GDM1 (cell line): Measurements from ENCODE around the gene IRS2.

Experiments
- DNase-seq: peaks from one replicate; lab custom pipeline; 2025; lab: John Stamatoyannopoulos, UW

The IRS2 gene

DNA sequence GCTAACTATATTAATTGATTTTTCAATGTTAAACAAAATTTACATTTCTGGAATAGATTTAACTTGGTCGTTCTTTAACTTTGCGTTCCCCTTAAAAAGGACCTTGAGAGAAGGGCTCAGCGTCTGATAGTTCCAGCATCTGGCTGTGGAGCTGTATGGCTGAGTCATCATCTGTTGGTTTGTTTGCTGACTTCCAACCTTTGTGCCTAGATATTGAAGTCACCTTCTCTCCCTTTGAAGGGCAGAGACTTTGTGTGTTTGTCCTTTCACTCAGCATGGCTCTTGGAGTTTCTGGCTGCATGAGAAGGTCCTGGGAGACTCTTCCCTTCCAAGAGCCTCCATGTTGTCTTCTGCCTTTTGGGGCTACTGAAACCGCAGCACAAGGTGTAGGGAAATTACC, 16.6 kb upstream of the IRS2 start:
- DNase-seq, result no peak

DNA sequence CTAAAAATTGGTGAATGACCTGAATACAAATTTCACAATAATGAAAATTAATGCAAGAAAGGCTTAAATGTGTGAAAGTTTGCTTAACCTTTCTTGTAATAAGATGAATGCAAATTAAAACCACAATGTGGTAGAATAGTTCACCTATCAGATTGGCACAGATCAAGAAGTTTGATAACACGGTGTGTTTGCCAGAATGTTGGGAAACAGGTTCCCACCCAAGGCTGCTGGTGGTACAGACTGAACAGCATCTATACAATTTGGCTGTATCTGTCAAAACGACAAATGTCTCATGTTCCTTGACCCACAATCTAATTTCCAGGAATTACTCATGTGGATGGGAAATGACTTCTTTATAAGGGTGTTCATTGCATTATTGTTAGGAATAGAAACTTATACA, 8.6 kb upstream of the IRS2 start:
- no peak for DNase-seq

DNA sequence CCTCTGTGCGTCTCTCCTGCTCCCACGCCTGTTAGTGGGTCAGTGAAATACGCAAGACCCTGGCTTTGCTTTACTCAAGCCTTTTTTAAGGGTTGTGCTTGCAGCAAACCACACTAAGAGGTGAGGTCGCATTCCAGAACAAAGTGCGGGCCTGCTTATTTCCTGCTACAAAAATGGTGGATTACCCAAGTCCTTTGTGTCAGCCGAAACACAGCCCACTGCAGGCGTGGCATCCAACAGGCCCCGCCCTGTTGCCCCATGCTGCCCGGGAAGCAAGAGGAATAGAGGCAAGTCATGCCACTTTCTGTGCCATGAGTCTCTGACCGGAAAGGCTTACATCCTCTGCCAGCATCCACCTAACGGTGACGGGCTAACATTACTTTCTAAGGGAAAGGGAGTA, 7.7 kb upstream of the IRS2 start:
- no peak for DNase-seq

DNA sequence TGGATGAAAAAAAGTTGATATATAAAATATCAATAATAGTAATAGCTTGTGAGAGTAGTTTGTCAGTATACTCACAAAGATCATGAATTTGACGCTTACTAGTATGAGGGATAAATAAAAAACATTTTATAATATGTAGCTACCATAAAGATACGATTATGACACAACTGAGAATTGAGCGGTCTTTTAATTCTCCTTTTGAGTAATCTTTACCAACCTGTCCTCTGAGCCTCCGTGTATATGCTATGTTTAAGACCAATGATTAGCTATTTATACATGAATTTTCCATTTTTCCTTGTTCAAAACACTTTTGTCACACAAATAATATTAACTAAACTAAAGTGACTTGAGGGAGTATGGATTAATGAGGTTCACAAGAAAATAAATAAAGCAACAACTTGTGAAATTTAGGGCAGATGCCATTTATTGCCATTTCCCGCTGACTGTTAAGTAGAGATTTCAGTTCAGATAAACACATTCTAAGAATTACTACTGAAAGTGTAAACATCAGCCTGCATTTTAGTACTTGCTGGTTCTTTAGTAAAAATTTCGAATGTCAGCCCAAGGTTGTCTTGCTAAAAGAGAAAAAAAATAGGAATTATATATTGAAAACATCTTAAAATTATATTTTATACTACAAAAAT, 6.2 kb upstream of the IRS2 start:
- DNase-seq, result no peak

DNA sequence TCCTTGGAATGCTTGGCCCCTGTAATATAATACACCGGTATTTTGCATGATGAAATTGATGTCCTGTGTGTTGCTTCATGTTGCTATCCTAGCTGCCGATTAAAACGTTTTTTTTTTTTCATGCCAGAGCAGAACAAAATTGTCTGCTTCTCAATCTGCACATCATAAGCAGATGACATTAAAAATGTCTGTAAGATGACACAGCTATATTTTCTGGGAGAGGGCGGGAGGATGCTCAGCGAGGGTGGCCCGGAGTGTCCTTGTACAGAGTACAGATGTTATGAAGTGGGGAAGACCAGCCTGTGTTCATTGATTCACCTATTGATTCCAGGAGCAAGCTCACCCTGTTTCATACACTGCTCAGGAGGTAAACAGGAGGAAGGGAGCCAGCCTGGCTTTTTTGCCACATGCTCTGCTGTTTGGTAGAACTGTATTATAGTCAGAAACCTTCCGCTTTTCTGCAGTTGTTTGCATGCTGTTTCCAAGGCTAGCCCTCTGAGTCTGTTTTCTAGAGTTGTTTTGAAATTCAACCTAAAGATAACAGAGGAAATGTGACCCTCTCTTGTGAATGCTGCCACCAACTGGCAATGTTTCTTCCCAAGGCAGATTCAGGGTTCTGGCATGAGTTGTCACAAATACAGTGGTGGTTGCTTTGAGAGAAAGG, 4.7 kb upstream of the IRS2 start:
- DNase-seq, result peak; percentile 56

DNA sequence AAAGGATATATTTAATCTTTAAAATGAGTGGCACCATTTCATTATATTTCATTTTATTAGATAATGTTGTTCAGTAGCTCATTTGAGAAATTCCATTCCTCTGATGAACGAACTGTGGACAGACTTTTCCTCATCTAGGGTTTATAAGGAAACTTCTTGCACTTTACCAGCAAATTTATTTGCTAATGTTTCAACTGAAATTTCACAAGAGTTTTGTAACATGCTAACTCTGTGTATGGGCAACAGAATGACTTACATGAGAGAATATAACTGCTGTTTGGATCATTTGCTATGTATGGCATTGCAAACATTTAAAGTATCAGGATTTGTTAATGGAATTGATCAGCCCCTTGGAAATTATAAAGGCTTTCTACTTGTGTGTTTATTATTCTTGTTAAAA, 3.7 kb upstream of the IRS2 start:
- DNase-seq, result no peak

DNA sequence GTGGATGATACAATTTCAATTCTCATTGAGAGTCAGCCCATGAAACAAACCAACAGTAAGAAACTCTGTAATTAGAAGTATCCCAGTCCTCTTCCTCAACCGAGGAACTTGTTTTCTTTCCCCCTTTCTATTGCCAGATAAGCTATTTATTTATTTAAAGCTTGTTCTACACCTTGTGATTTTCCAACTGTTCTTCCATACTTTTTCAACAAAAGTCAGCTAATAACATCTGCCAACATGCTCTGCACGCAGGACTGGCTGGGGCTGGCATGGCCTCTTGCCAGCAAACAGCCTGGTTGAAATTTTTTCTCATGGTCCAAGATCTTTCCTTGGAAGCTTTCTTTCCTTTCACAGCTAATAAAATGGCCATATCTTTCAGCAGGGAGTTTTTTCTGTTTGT, 2.9 kb upstream of the IRS2 start:
- no peak for DNase-seq

DNA sequence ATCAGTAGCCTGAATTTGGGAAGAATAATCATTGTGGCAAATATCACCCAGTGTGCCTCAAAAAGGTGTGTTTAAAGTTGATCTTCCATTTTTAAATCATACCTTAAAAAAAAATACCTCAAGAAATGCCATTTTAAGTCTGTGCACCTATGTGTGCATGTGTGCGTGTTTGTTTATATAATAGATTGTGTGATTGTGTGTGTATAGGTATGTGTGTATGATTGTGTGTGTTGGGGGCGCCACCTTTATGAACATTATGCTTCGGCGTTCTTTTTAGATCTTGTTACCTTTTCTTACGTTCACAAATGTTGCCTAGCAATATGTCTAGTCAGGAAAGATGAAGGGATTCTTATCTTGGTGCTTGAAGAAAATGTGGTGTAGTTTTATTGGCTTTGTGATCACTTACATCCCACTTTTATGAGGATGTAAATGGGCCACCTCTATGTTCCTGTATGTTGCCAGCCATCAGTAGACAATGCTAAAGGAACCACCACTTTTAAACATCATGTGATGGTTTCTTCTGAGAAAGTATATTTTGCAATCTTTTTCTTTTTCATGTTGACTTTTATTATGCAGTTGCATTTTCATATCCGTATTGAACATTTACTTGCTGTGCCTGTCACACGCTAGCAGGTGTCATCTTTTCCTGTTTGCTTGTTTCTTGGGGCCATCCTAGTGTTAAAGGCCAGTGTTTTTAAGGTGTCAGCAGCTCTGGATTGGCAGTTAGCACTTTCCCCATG, 2.2 kb upstream of the IRS2 start:
- no peak for DNase-seq

DNA sequence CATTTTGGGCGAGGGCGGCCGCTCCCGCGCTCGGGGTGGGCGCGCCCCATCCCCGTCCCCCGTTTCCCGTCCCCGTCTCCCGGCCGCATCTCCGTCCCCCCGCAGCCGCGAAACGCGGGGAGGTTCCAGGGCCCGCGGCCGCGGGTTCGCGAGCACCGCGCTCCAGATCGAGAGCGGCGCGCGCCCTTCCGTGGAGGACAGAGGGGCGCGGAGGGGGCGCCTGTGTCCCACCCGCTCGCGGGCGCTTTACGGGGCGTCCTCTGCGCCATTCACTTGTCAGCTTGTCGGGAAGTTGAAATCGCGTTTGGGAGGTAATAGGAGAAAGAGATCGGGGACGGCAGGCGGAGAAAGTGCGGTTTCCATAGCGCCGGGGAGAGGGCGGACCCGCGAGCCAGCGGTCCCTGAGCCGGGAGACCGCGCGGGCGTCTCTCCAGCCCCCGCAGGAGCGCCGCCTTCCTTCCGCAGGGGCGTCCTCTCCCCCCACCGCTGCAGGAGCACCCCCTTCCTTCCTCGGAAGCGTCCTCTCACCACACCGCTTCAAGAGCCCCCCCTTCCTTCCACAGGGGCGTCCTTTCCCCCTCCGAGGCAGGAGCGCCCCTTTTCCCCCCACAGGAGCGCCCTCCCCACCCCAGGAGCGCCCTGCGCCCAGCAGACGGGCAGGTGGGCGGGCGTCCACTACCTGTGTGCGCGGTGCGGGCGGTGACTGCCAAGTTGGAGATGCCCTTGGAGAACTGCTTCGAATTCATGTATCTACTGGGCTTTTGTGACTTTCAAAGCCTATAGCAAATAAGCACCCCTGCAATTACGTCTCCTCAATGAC, 962 bp upstream of the IRS2 start:
- DNase-seq, result peak; percentile 49

DNA sequence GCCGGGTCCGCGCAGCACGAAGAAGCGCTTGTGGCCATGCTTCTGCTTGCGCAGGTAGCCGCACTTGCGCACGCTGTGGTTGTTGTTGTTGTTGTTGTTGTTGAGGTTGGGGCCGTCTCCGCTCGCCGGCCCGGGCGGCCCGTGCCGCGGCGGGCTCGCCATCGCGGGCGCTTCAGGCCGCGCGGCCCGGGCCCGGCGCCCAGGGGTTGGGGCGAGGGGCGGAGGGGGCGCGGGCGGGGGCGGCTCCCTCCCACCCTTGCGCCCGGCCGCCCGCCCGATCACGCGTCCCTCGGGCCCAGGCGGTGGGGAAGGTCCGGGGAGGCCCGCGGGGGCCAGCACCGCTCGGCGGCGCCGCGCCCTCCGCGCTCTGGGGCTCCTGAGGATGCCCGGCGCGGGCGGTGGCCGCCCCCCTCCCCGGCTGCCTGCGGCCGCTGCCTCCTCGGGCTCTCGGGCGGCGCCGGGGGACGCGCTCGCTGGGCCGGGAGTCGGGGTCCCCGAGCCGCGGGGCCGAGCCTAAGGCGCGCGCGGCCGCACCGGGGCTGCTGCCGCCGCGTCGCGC, 412 bp downstream of the IRS2 start:
- no peak for DNase-seq

DNA sequence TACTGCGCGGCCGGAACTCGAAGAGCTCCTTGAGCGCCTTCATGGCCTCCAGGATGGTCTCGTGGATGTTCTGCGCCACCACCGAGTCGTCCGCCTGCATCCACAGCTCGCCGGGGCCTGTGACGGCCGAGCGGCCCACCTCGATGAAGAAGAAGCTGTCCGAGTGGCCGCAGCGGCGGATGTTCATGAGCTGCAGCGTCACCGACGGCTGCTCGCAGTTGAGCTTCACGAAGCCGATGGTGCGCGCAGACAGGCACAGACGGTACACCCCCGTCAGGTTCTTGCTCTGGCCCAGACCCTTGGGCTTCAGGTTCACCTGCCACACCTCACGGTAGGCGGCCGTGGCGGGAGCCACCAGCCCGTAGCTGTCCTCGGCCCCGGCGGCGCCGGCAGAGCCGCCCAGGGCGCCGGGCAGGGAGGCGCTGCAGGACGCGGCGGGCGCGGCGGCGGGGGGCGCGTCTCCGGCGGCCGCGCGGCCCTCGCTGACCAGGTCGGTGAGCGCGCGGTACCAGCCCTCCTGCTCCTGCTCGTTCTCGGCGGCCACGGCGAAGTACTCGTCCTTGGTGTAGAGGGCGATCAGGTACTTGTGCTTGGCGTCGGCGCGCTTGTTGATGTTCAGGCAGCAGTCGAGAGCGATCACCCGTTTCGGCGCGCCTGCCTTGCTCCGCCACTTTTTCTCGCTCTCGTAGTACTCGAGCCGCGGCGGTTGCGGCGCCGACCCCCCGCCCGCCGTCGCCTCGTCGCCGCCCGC, 1.1 kb downstream of the IRS2 start:
- DNase-seq, result no peak

DNA sequence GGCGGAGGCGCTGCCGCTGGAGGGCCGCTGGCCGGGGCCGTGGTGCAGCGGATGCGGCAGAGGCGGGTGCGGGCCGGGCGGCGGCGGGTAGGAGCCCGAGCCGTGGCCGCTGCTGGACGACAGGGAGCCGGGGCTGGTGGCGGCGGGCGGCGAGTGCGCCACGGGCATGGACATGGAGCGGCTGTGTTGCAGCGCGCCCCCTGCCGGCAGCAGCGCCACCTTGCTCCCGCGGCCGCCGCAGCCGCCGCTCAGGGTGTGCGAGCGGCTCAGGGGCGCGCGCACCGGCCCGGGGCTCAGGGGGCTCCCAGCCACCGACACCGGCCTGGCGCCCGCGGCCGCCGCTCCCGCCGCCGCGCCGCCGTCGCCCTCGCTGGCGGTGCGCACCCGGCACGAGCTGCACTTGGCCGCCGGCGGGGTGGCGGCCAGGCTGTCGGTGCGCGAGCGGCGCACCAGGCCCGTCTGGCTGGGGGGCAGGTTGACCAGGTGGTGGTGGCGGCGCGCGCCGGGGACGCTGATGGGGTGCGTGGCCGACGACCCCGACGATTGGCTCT, 1.7 kb downstream of the IRS2 start:
- no peak for DNase-seq

DNA sequence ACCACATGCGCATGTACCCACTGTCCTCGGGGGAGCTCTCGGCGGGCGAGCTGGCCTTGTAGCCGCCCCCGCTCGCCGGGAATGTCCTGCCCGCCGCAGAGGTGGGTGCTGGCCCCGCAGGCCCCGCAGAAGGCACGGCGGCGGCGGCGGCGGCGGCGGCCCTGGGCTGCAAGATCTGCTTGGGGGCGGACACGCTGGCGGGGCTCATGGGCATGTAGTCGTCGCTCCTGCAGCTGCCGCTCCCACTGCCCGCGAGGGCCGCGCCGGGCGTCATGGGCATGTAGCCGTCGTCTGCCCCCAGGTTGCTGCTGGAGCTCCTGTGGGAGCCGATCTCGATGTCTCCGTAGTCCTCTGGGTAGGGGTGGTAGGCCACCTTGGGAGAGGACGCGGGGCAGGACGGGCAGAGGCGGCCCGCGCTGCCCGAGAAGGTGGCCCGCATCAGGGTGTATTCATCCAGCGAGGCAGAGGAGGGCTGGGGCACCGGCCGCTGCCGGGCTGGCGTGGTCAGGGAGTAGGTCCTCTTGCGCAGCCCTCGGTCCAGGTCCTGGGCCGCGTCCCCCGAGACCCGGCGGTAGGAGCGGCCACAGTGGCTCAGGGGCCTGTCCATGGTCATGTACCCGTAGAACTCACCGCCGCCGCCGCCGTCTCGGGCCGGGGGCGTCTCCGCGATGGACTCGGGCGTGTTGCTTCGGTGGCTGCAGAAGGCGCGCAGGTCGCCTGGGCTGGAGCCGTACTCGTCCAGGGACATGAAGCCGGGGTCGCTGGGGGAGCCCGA, 2.4 kb downstream of the IRS2 start:
- no peak for DNase-seq

DNA sequence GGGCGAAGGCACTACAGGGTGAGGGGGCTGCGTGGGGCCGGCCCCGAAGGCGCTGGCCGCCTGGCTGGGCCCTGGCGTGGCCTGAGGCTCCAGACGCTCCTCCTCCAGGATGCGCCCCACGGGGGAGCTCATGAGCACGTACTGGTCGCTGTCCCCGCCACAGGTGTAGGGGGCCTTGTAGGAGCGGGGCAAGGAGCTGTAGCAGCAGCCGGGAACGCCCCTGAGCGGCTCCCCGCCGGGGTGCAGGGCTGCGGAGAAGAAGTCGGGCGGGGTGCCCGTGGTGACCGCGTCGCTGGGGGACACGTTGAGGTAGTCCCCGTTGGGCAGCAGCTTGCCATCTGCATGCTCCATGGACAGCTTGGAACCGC, 3.0 kb downstream of the IRS2 start:
- DNase-seq, result no peak

DNA sequence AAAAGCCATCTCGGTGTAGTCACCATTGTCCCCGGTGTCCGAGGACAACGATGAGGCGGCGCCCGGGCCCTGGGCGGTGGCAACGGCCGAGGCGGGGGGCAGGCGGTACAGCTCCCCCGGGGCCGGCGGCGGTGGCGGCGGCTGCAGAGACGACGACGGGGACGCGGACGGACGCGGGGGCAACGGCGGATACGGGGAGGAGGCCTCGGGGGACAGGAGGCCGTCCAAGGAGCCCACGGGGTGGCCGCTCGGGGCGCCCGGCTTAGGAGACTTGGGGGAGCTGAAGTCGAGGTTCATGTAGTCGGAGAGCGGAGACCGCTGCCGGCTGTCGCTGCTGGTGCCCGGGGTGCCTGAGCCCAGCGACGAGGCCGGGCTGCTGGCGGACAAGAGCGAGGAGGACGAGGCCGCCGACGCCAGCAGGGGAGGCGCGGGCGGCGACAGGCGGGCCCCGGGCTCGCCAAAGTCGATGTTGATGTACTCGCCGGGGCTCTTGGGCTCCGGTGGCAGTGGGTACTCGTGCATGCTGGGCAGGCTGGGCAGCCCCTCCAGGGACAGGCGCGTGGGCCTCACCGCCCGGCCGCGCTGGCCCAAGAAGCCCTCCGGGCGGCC, 3.5 kb downstream of the IRS2 start:
- no peak for DNase-seq

DNA sequence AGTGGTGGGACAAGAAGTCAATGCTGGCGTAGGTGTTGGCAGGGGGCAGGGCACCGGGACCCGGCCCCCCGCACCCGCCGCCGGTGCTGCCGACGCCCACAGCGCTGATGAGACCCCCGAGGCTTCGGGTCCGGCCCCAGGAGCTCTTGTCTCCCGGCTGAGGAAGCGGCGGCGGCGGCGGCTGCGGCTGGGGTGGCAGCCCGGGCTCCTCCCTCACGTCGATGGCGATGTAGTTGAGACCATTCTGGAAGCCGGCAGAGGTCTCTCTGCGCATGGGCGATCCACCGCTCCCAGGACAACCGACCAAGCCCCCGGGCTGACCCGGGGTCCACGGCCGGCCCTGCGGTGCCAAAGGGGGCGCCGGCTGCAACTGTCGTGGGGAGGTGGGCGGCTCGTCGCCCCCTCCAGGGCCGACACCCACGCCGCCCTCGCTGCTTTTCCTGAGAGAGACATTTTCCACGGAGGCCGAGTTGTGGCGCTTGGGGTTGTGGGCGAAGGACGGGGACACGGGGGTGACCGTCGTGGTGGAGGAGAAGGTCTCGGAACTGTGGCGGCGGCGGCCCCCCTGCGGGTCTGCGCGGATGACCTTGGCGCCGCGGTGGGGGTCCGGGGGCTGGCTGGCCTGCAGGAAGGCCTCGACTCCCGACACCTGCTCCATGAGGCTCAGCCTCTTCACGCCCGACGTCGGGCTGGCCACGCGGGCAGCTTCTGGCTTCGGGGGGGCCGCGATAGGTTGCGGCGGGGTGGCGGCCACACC, 4.1 kb downstream of the IRS2 start:
- no peak for DNase-seq

DNA sequence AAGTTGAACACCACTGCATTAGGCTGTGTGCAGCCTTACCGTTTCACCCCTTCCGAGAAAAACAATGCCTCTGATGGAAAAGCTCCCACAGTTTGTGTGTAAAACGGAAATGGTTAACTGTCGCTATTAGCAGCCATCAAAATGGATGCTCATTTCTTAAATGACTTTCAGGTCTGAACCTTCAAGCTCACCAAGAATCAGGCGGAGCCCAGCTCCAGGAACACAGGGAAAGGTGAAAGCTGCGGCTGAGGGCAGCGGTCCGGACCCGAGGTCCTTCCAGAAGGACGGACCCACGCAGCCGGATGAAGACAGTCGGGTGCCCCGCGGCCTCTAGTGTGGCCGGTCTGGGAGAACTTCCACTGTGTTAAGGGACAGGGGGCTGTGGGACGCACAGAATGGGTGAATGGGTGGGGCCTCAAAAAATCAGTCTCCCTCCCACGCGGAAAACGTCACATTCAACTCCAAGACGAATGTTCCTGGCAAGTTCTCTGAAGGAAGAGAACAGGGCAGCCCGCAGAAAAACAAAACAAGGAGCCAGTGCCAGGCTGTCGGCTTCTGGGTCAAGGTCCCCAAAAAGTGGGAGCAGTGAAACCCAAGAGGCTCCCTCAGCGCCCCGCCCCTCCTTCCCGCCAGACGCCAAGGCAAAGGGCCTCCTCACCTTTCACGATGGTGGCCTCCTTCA, 4.9 kb downstream of the IRS2 start:
- DNase-seq, result no peak

DNA sequence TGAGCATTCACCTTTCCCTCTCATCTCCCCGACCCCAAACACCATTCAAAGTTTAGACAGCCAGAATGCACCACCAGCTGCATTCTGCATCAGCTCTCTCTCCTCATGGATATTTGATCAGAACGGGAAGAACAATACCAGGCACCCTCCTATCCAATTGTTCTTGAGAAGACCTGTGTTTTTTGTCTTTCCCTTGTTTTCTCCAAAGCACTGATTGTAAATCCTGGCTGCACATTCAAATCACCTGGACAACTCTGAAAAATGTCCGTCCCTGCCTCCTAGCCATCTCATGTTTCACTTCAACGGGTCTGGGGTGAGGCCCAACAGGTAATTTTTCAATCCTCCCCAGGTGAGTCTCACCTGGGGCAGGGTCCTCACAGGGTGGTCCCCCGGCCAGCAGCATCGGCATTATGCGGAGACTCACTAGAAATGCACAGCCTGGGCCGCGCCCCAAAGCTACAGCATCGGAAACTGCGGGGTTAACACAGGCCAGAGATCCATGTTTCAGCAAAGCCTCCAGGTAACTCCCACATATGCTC, 5.5 kb downstream of the IRS2 start:
- DNase-seq, result no peak
